ENCODE measurements around the gene RPL13A. TPM values are rescaled to one million over a fixed set of nuclear protein-coding genes. Genes with fewer than 3 reads are reported as not detected.

RPL13A gene
- total RNA-seq, 1 experiment from 2014 or later: 1,196 TPM

GRCh38 chr19:49453757-49454240 lies 33.6 kb upstream of the RPL13A start:
- no peak for DNase-seq (ENCODE audit: low read depth, low spot score)
- intact Hi-C loops (cut with micrococcal nuclease; ENCODE audit: unreplicated experiment): no loop called here
- peak overlapping the region; percentile 77 to 96 for H3K4me3 ChIP-seq (ENCODE audit: low read depth in 2 of 2, low read length in 2 of 2)
- in situ Hi-C loops (cut with HindIII; ENCODE audit: low pct_unique_long_range_greater_than_20kb, low sequenced_read_pairs): no loop called here
- H3K9me3 ChIP-seq (ENCODE audit: control insufficient read depth, insufficient read depth, low read depth, low read length): no peaks in the 10 kb centered on the region
- no peak for ATAC-seq
- H3K4me1 ChIP-seq (ENCODE audit: control insufficient read depth, insufficient read depth, low read length): no peaks in the 10 kb centered on the region; the same call in 1 of the 2 replicates
- H3K27me3 ChIP-seq (ENCODE audit: control insufficient read depth, insufficient read depth, low read length): no peaks in the 10 kb centered on the region
- ChIA-PET CTCF (interaction anchor here (0.6 kb wide), 1 partner anchor 74 kb away, joined by 3 read pairs; the partner anchor contains the start of gene RCN3), POLR2A (interaction anchor here (0.6 kb wide), 1 partner anchor 221 kb away, joined by 3 read pairs; no protein-coding TSS in a partner anchor)
- BruUV-seq (replicated peaks): TSS peak; percentile 97
- TF ChIP-seq POLR2AphosphoS5 (IDR thresholded peaks at IDR 0.05; ENCODE audit: low read depth, low read length) (no peak), REST (IDR thresholded peaks at IDR 0.05; ENCODE audit: insufficient read depth in 1 of 2, low read depth in 2 of 2, low read length in 1 of 2) (no peak), TCF7L2 (IDR thresholded peaks at IDR 0.05; ENCODE audit: low read depth, low read length) (no peak), SIN3A (IDR thresholded peaks at IDR 0.05; ENCODE audit: borderline replicate concordance, insufficient read depth, low read depth, low read length) (no peak), CTCF (IDR thresholded peaks at IDR 0.05) (no peak)
- peak overlapping the region; percentile 99 for H3K27ac ChIP-seq (ENCODE audit: low read length)
- no peaks in the 10 kb centered on the region; the same call in 1 of the 2 replicates for H3K36me3 ChIP-seq (ENCODE audit: control insufficient read depth, insufficient read depth, low read length)

- DNase-seq (ENCODE audit: low read depth, low spot score) (no peak), ATAC-seq (no peak)
- Histone ChIP-seq H3K27me3 (ENCODE audit: control insufficient read depth, insufficient read depth, low read length) (no peaks in the 10 kb centered on the region), H3K4me3 (ENCODE audit: low read depth in 2 of 2, low read length in 2 of 2) (no peak overlapping the region), H3K27ac (ENCODE audit: low read length) (no peak overlapping the region), H3K4me1 (ENCODE audit: control insufficient read depth, insufficient read depth, low read length) (no peaks in the 10 kb centered on the region; the same call in 1 of the 2 replicates), H3K36me3 (ENCODE audit: control insufficient read depth, insufficient read depth, low read length) (no peaks in the 10 kb centered on the region; the same call in 1 of the 2 replicates), H3K9me3 (ENCODE audit: control insufficient read depth, insufficient read depth, low read depth, low read length) (no peaks in the 10 kb centered on the region)
- intact Hi-C loops (cut with micrococcal nuclease; ENCODE audit: unreplicated experiment) (no loop called here), in situ Hi-C loops (cut with HindIII; ENCODE audit: low pct_unique_long_range_greater_than_20kb, low sequenced_read_pairs) (no loop called here)
- no TSS peak for BruUV-seq (replicated peaks)
- CTCF ChIA-PET: no interaction called here
- POLR2A ChIA-PET: no interaction called here
- TF ChIP-seq POLR2AphosphoS5 (IDR thresholded peaks at IDR 0.05; ENCODE audit: low read depth, low read length): no peak
- no peak for TF ChIP-seq REST (IDR thresholded peaks at IDR 0.05; ENCODE audit: insufficient read depth in 1 of 2, low read depth in 2 of 2, low read length in 1 of 2)
- TF ChIP-seq CTCF (IDR thresholded peaks at IDR 0.05): no peak
- no peak for TF ChIP-seq TCF7L2 (IDR thresholded peaks at IDR 0.05; ENCODE audit: low read depth, low read length)
- TF ChIP-seq SIN3A (IDR thresholded peaks at IDR 0.05; ENCODE audit: borderline replicate concordance, insufficient read depth, low read depth, low read length): no peak
Observed at GRCh38 chr19:49455773-49456172, 31.6 kb upstream of the RPL13A start.
